Right atrium auricular region (tissue), 2 donors: ENCODE measurements around the gene KRI1. TPM values are rescaled to one million over a fixed set of nuclear protein-coding genes. Genes with fewer than 3 reads are reported as not detected.

ENCODE experiments used
- DNase-seq: peaks from one replicate; pipeline ENCODE4 v3.0.0-alpha.2; 2019; ENCODE audit warnings: low spot score
- H3K27ac ChIP-seq, 2 donors: fragments of 200-600 bp; sonication (generic); 1 replicate in 1 of 2; 2 replicates in 1 of 2; pipeline ENCODE4 v1.5.1; 2016 to 2019
- H3K27me3 ChIP-seq, 2 donors: fragments of 200-600 bp; sonication (generic); one replicate each; pipeline versions ENCODE4 v1.5.1 to v1.6.0; 2017 to 2019
- H3K36me3 ChIP-seq: fragments of 200-600 bp; sonication (generic); one replicate; pipeline ENCODE4 v1.5.1; 2016
- H3K4me1 ChIP-seq, 2 donors: fragments of 200-600 bp; sonication (generic); one replicate each; pipeline versions ENCODE4 v1.5.1 to v1.6.0; 2017 to 2019
- H3K4me3 ChIP-seq, 2 donors: fragments of 200-600 bp; sonication (generic); 1 replicate in 1 of 2; 2 replicates in 1 of 2; pipeline ENCODE4 v1.5.1; 2017 to 2019; ENCODE audit warnings: mild to moderate bottlenecking in 1 of 2, moderate library complexity in 1 of 2
- H3K9me3 ChIP-seq, 2 donors: fragments of 200-600 bp; sonication (generic); one replicate each; pipeline ENCODE4 v1.5.1; 2019
- total RNA-seq, 2 donors: library from RNA; depleted of rRNA; stranded (reverse); fragments of >200 nt; gene quantifications; one replicate each; pipeline ENCODE4 v1.1.0, GENCODE V29; 2016
- TF ChIP-seq, protein P1 (sequence below), 2 donors: fragments of 200-600 bp; sonication (generic); IDR thresholded peaks; one replicate each; pipeline ENCODE4 v1.5.1; 2019; ENCODE audit warnings: antibody characterized with exemption in 2 of 2

Gene KRI1
- total RNA-seq, 2 donors from 2014 or later: 9.6 to 10.3 TPM

DNA sequence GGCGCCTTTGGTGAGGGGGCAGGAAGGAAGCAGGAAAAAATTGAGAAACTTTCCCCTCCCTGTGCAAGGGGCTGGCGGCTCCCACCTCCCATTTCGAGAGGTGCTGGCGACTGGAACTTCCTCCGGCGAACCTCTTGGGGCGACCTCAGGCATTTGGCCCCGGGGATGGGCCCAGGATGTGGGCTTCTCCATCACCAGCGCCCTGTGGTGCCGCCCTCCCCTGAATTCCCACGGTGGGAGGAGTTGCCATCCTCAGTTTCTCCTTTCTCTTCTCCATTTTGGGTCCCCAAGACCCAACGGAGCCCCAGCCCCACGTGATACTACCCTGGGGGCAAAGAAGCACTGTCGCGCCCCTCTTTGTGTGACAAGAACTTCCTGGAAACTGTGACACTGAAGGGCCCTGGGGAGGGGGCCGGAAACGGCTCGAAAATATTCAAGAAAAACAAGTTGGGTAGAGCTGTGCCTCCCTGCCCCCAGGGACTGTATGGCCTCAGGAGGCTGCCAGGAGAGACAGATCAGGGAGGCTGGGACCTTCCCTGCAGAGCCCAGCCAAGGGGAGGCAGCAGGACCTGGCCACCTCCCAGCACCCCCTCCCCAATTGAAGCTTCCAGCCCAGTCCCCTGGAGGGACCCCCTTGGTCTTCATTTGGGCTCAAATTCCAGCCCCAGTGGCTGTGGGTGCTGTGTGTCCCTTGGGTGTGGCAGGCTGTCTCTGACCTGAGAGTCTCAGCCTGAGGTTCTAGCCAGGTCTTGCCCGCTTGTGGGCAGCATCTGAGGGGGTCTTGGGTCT lies 37.5 kb upstream of the KRI1 start:
- H3K4me3 ChIP-seq: peak overlapping the region; percentile 99 to 100
- H3K27me3 ChIP-seq: no peaks in the 10 kb centered on the region
- no peaks in the 10 kb centered on the region for H3K36me3 ChIP-seq
- H3K27ac ChIP-seq: peak overlapping the region; percentile 96 to 98
- DNase-seq: peak; percentile 63
- H3K9me3 ChIP-seq: no peaks in the 10 kb centered on the region
- TF ChIP-seq, protein P1, sequence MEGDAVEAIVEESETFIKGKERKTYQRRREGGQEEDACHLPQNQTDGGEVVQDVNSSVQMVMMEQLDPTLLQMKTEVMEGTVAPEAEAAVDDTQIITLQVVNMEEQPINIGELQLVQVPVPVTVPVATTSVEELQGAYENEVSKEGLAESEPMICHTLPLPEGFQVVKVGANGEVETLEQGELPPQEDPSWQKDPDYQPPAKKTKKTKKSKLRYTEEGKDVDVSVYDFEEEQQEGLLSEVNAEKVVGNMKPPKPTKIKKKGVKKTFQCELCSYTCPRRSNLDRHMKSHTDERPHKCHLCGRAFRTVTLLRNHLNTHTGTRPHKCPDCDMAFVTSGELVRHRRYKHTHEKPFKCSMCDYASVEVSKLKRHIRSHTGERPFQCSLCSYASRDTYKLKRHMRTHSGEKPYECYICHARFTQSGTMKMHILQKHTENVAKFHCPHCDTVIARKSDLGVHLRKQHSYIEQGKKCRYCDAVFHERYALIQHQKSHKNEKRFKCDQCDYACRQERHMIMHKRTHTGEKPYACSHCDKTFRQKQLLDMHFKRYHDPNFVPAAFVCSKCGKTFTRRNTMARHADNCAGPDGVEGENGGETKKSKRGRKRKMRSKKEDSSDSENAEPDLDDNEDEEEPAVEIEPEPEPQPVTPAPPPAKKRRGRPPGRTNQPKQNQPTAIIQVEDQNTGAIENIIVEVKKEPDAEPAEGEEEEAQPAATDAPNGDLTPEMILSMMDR (IDR thresholded peaks at IDR 0.05): no peak
- peaks cover 0 to 22% of the 10 kb centered on the region in 2 donors for H3K4me1 ChIP-seq

GRCh38 chr19:10602330-10603083 lies 36.7 kb upstream of the KRI1 start:
- peak; percentile 83 for DNase-seq
- peak overlapping the region; percentile 99 to 100 for H3K4me3 ChIP-seq
- no peaks in the 10 kb centered on the region for H3K36me3 ChIP-seq
- no peaks in the 10 kb centered on the region for H3K9me3 ChIP-seq
- H3K4me1 ChIP-seq: peaks cover 0 to 22% of the 10 kb centered on the region in 2 donors
- peak overlapping the region; percentile 96 to 98 for H3K27ac ChIP-seq
- TF ChIP-seq, protein P1 (IDR thresholded peaks at IDR 0.05): no peak
- H3K27me3 ChIP-seq: no peaks in the 10 kb centered on the region

- H3K36me3 ChIP-seq: no peaks in the 10 kb centered on the region
- peaks cover 0 to 22% of the 10 kb centered on the region in 2 donors for H3K4me1 ChIP-seq
- no peak for DNase-seq
- H3K9me3 ChIP-seq: no peaks in the 10 kb centered on the region
- TF ChIP-seq, protein P1 (IDR thresholded peaks at IDR 0.05): no peak
- peak overlapping the region in 1 of 2 donors; percentile 99 for H3K4me3 ChIP-seq
- no peaks in the 10 kb centered on the region for H3K27me3 ChIP-seq
- H3K27ac ChIP-seq: no peak overlapping the region
Observed at GRCh38 chr19:10601999-10602329, 36.2 kb upstream of the KRI1 start.

GRCh38 chr19:10600149-10600548 lies 34.3 kb upstream of the KRI1 start:
- H3K9me3 ChIP-seq: no peaks in the 10 kb centered on the region
- peaks cover 0 to 27% of the 10 kb centered on the region in 2 donors for H3K4me1 ChIP-seq
- no peak overlapping the region for H3K27ac ChIP-seq
- H3K36me3 ChIP-seq: no peaks in the 10 kb centered on the region
- DNase-seq: no peak
- H3K4me3 ChIP-seq: no peak overlapping the region
- H3K27me3 ChIP-seq: no peaks in the 10 kb centered on the region
- TF ChIP-seq, protein P1 (IDR thresholded peaks at IDR 0.05): no peak

DNA sequence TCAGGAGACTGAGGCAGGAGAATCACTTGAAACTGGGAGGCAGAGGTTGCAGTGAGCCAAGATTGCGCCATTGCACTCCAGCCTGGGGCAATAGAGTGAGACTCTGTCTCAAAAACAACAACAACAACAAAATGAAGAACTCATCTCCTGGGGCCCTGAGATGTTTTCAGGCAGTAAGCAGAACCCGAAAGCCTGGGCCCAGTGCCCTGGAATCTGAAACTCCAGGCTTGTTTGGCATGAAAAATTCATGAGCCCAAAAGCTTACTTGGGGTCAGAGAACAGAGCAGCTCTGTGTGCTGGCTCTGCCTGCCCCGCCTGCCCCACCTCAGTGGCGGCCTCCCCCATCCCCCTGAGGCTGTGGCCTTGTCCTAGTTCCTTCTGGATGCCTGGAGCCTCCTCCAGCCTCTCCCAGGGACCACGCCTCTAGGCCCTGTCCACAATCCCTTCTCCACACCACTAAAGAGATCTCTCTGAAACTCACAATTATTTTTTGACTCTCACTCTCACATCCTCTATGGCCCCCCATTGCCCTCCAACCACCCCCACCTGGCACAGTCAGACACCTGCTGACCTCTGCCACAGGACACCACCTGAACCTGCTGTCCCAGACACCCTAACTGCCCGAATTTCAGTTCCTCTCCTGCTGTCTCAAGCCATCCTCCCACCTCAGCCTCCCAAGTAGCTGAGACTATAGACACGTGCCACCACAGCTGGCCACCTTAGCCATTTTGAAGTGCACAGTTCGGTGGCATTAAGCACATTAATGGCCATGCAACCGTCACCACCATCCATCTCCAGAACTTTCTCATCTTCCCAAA lies 28.2 kb upstream of the KRI1 start:
- TF ChIP-seq, protein P1 (IDR thresholded peaks at IDR 0.05): no peak
- Histone ChIP-seq H3K36me3 (no peaks in the 10 kb centered on the region), H3K27me3 (no peaks in the 10 kb centered on the region), H3K9me3 (no peaks in the 10 kb centered on the region), H3K4me3 (no peak overlapping the region), H3K4me1 (peaks cover 0 to 14% of the 10 kb centered on the region in 2 donors), H3K27ac (no peak overlapping the region)
- peak; percentile 59 for DNase-seq
